Neural progenitor cell (in vitro differentiated cells): ENCODE data around the gene CAPN14. TPM values are rescaled to one million over a fixed set of nuclear protein-coding genes. Genes with fewer than 3 reads are reported as not detected.

Source experiments
- DNase-seq: peaks from one replicate; pipeline ENCODE4 v3.0.0-alpha.2; 2016; ENCODE audit warnings: low spot score
- H2AFZ ChIP-seq: fragments of 200-600 bp; sonication (generic); replicated peaks from 2 replicates; pipeline ENCODE4 v1.6.1; 2016; ENCODE audit warnings: antibody characterized with exemption
- H3F3A ChIP-seq: fragments of 200-600 bp; sonication (generic); 2 replicates; pipeline ENCODE4 v1.6.1; 2016; ENCODE audit warnings: antibody characterized with exemption, low read depth
- H3K27ac ChIP-seq: fragments of 200-600 bp; sonication (generic); 2 replicates; pipeline ENCODE4 v1.5.1; 2016; ENCODE audit warnings: mild to moderate bottlenecking
- H3K27me3 ChIP-seq: fragments of 200-600 bp; sonication (generic); 2 replicates; pipeline ENCODE4 v1.6.1; 2016; ENCODE audit warnings: mild to moderate bottlenecking, moderate library complexity
- H3K36me3 ChIP-seq: fragments of 200-600 bp; sonication (generic); 2 replicates; pipeline ENCODE4 v1.5.1; 2016
- H3K4me1 ChIP-seq: fragments of 200-600 bp; sonication (generic); 2 replicates; pipeline ENCODE4 v1.6.1; 2016; ENCODE audit warnings: mixed run types
- H3K4me2 ChIP-seq: fragments of 200-600 bp; sonication (generic); 2 replicates; pipeline ENCODE4 v1.6.1; 2016
- H3K4me3 ChIP-seq: fragments of 200-600 bp; sonication (generic); 2 replicates; pipeline ENCODE4 v1.5.1; 2016
- H3K79me2 ChIP-seq: fragments of 200-600 bp; sonication (generic); 2 replicates; pipeline ENCODE4 v1.6.1; 2016; ENCODE audit warnings: low read depth
- H3K9ac ChIP-seq: fragments of 200-600 bp; sonication (generic); 2 replicates; pipeline ENCODE4 v1.6.1; 2016
- H3K9me3 ChIP-seq: fragments of 200-600 bp; sonication (generic); 2 replicates; pipeline ENCODE4 v1.5.1; 2016; ENCODE audit warnings: low read depth
- H4K20me1 ChIP-seq: fragments of 200-600 bp; sonication (generic); 2 replicates; pipeline ENCODE4 v1.6.1; 2016; ENCODE audit warnings: low read depth
- H3K27ac Mint-ChIP-seq: 3 replicates; pipeline ENCODE4 v1.8.0; 2021; ENCODE audit warnings: mixed read lengths
- H3K27me3 Mint-ChIP-seq: 2 replicates; pipeline ENCODE4 v1.8.0; 2022; ENCODE audit warnings: low read depth, mild to moderate bottlenecking, inconsistent platforms, moderate library complexity, mixed read lengths; ENCODE audit not compliant: insufficient read depth
- H3K36me3 Mint-ChIP-seq: 3 replicates; pipeline ENCODE4 v1.8.0; 2021; ENCODE audit warnings: mixed read lengths
- H3K4me1 Mint-ChIP-seq: 3 replicates; pipeline ENCODE4 v1.8.0; 2021; ENCODE audit warnings: mixed read lengths
- H3K4me3 Mint-ChIP-seq: 3 replicates; pipeline ENCODE4 v1.8.0; 2021; ENCODE audit warnings: mild to moderate bottlenecking, moderate library complexity, mixed read lengths
- H3K9me3 Mint-ChIP-seq: 3 replicates; pipeline ENCODE4 v1.8.0; 2020; ENCODE audit warnings: mixed read lengths
- EZH2 ChIP-seq: fragments of 200-600 bp; sonication (generic); IDR thresholded peaks from 2 replicates; pipeline ENCODE4 v1.6.1; 2017; ENCODE audit warnings: antibody characterized with exemption, mild to moderate bottlenecking, moderate library complexity
- EZH2phosphoT487 ChIP-seq: fragments of 200-600 bp; sonication (generic); IDR thresholded peaks from 2 replicates; pipeline ENCODE4 v1.6.1; 2017; ENCODE audit warnings: antibody characterized with exemption
- small RNA-seq: library from RNA; depleted of rRNA; stranded (forward); fragments of <200 nt; gene quantifications from one replicate; pipeline ENCODE3, GENCODE V24; 2015
- total RNA-seq: library from RNA; depleted of rRNA; stranded (reverse); fragments of >200 nt; gene quantifications from 2 replicates; pipeline ENCODE4 v1.2.3, GENCODE V29; 2015; ENCODE audit warnings: low replicate concordance
- TF ChIP-seq, protein P1 (sequence below): fragments of 200-600 bp; sonication (generic); IDR thresholded peaks from 2 replicates; pipeline ENCODE4 v1.5.1; 2017; ENCODE audit warnings: antibody characterized with exemption, mild to moderate bottlenecking

Gene CAPN14
- total RNA-seq, 1 donor from 2014 or later, result 0.04 TPM

GRCh38 chr2:31124904-31125303 is 92.4 kb downstream of the CAPN14 start:
- no peaks in the 10 kb centered on the region for H3K36me3 Mint-ChIP-seq
- Histone ChIP-seq H4K20me1 (no peaks in the 10 kb centered on the region), H3K79me2 (no peaks in the 10 kb centered on the region), H3K4me1 (peaks cover 11% of the 10 kb centered on the region), H3K9me3 (no peaks in the 10 kb centered on the region), H3K27me3 (no peaks in the 10 kb centered on the region), H3K27ac (no peak overlapping the region), H2AFZ (no peak overlapping the region), H3K9ac (no peak overlapping the region), H3F3A (peaks cover 4% of the 10 kb centered on the region), H3K4me2 (no peak overlapping the region), H3K36me3 (no peaks in the 10 kb centered on the region), H3K4me3 (no peak overlapping the region)
- H3K4me1 Mint-ChIP-seq, result peaks cover 11% of the 10 kb centered on the region
- H3K9me3 Mint-ChIP-seq, result no peaks in the 10 kb centered on the region
- H3K4me3 Mint-ChIP-seq, result no peak overlapping the region
- TF ChIP-seq EZH2 (no peak), EZH2phosphoT487 (no peak)
- TF ChIP-seq, protein P1, sequence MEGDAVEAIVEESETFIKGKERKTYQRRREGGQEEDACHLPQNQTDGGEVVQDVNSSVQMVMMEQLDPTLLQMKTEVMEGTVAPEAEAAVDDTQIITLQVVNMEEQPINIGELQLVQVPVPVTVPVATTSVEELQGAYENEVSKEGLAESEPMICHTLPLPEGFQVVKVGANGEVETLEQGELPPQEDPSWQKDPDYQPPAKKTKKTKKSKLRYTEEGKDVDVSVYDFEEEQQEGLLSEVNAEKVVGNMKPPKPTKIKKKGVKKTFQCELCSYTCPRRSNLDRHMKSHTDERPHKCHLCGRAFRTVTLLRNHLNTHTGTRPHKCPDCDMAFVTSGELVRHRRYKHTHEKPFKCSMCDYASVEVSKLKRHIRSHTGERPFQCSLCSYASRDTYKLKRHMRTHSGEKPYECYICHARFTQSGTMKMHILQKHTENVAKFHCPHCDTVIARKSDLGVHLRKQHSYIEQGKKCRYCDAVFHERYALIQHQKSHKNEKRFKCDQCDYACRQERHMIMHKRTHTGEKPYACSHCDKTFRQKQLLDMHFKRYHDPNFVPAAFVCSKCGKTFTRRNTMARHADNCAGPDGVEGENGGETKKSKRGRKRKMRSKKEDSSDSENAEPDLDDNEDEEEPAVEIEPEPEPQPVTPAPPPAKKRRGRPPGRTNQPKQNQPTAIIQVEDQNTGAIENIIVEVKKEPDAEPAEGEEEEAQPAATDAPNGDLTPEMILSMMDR, result no peak
- no peak for DNase-seq
- H3K27me3 Mint-ChIP-seq, result peaks cover 2% of the 10 kb centered on the region
- H3K27ac Mint-ChIP-seq, result no peak overlapping the region

Small RNA genes within 50 kb of the gene (small RNA-seq; reads per million reads assigned to genes)
- gene RNA5SP90, result not detected

Other genes starting within 250 kb of the CAPN14 start
- gene GALNT14, start 79.1 kb downstream of the CAPN14 start, total RNA-seq, result 6.0 and 6.4 TPM in 2 replicates
- 3.9 and 10.7 TPM in 2 replicates for gene EHD3, start 16.6 kb upstream of the CAPN14 start, total RNA-seq
- gene XDH, start 197.2 kb upstream of the CAPN14 start, total RNA-seq, result 5.0 and 7.5 TPM in 2 replicates